Kidney (tissue), 14 donors: Measurements from ENCODE around the gene SATB1. TPM values are rescaled to one million over a fixed set of nuclear protein-coding genes. Genes with fewer than 3 reads are reported as not detected.
"Not testable (repeated sequence)": the region's sequence is repeated elsewhere in the genome, so short reads cannot be mapped to it uniquely, and the experiment has no call there.

Experiments
- DNase-seq, 5 donors: peaks; one replicate each; pipeline ENCODE4 v3.0.0-alpha.2; 2013 to 2020
- FAIRE-seq: peaks from 2 replicates; lab custom pipeline; 2012; peaks lifted over from hg19 to GRCh38; lab: Jason Lieb, UNC
- H3K27ac ChIP-seq, 2 donors: one replicate each; pipeline ENCODE4 v1.7.0; 2013; ENCODE audit warnings: low read depth in 2 of 2, low read length in 2 of 2, inconsistent platforms in 1 of 2
- H3K27me3 ChIP-seq: one replicate; pipeline ENCODE4 v1.7.1; 2013; ENCODE audit warnings: low read length, inconsistent platforms; ENCODE audit not compliant: control insufficient read depth, insufficient read depth
- H3K36me3 ChIP-seq, 3 donors: one replicate each; pipeline versions ENCODE4 v1.7.0 to v1.7.1; 2013; ENCODE audit warnings: low read length in 3 of 3, control low read depth in 1 of 3, inconsistent platforms in 1 of 3; ENCODE audit not compliant: insufficient read depth in 3 of 3, control insufficient read depth in 2 of 3
- H3K4me1 ChIP-seq, 3 donors: one replicate each; pipeline versions ENCODE4 v1.7.0 to v1.7.1; 2013; ENCODE audit warnings: low read length in 3 of 3, inconsistent platforms in 1 of 3, low read depth in 1 of 3; ENCODE audit not compliant: control insufficient read depth in 2 of 3, insufficient read depth in 2 of 3
- H3K4me3 ChIP-seq, 3 donors: one replicate each; pipeline versions ENCODE4 v1.7.0 to v1.8.1; 2013; ENCODE audit warnings: low read length in 3 of 3, control low read depth in 1 of 3, inconsistent platforms in 1 of 3
- H3K9ac ChIP-seq, 3 donors: one replicate each; pipeline versions ENCODE4 v1.7.0 to v1.7.1; 2013; ENCODE audit warnings: low read length in 3 of 3, control low read depth in 1 of 3, inconsistent platforms in 1 of 3
- H3K9me3 ChIP-seq, 3 donors: one replicate each; pipeline versions ENCODE4 v1.7.0 to v1.7.1; 2013; ENCODE audit warnings: low read length in 3 of 3, control low read depth in 1 of 3, inconsistent platforms in 1 of 3; ENCODE audit not compliant: control insufficient read depth in 2 of 3, insufficient read depth in 1 of 3
- CTCF ChIP-seq: IDR thresholded peaks from 3 replicates; pipeline ENCODE4 v1.5.1; 2012; ENCODE audit warnings: mild to moderate bottlenecking, moderate library complexity, borderline replicate concordance; ENCODE audit not compliant: insufficient read depth; ENCODE audit errors: extremely low read depth
- intact Hi-C: fragments of 100-400 bp; cut with DNase I; formaldehyde crosslinking; loops from one replicate; pipeline ENCODE4 v1.11.1; 2022
- polyA plus RNA-seq: library from polyadenylated mRNA; stranded (reverse); fragments of 350-450 nt; fragmentation: Illumina TruSeq; extraction: RNeasy Lipid Tissue Mini Kit (QIAGEN cat#74804); gene quantifications from one replicate; pipeline ENCODE4 v1.2.3, GENCODE V29; 2014; ENCODE audit warnings: low read depth, low replicate concordance; ENCODE audit not compliant: insufficient read depth
- total RNA-seq: library from RNA; stranded (reverse); fragmentation: NEBNext Ultra II Directional; extraction: Animal tissue kit (Norgen Biotek cat#: 25700); gene quantifications from one replicate; pipeline ENCODE4 v1.2.1, GENCODE V29; 2021
- donor health status: control.
- donor health status: control.
- donor health status: control.
- donor health status: control.
- donor health status: control.
- donor health status: DM: yes; HTN: yes; CAD: no.
- donor health status: Normal renal cell carcinoma (clear cell type).

SATB1 gene
- total and polyA plus RNA-seq, 2 donors from 2014 or later: 6.2 to 22.2 TPM

- no peaks in the 10 kb centered on the region for H3K9me3 ChIP-seq
- no peaks in the 10 kb centered on the region for H3K4me1 ChIP-seq
- no peak for FAIRE-seq
- intact Hi-C loops: no loop called here
- no peaks in the 10 kb centered on the region for H3K27me3 ChIP-seq
- H3K36me3 ChIP-seq: no peaks in the 10 kb centered on the region
- no peak overlapping the region for H3K4me3 ChIP-seq
- DNase-seq: no peak
- no peak overlapping the region for H3K27ac ChIP-seq
- no peak for TF ChIP-seq CTCF
- no peak overlapping the region for H3K9ac ChIP-seq
Measured at GRCh38 chr3:18337231-18337630, 87.9 kb downstream of the SATB1 start.

- TF ChIP-seq CTCF: no peak
- H3K4me1 ChIP-seq: no peaks in the 10 kb centered on the region
- DNase-seq (no peak), FAIRE-seq (no peak)
- H3K9me3 ChIP-seq: no peaks in the 10 kb centered on the region
- intact Hi-C loops: no loop called here
- no peak overlapping the region for H3K4me3 ChIP-seq
- no peak overlapping the region for H3K9ac ChIP-seq
- H3K36me3 ChIP-seq: no peaks in the 10 kb centered on the region
- no peak overlapping the region for H3K27ac ChIP-seq
- H3K27me3 ChIP-seq: no peaks in the 10 kb centered on the region
Measured at GRCh38 chr3:18334837-18335601, 90.1 kb downstream of the SATB1 start.

- intact Hi-C loops, FAIRE-seq, H3K36me3 ChIP-seq, H3K27ac ChIP-seq, H3K4me1 ChIP-seq, H3K9ac ChIP-seq, H3K27me3 ChIP-seq, H3K9me3 ChIP-seq: not testable (repeated sequence)
- H3K4me3 ChIP-seq: peak overlapping the region in 1 of 3 donors; percentile 41
- DNase-seq: peak in 1 of 5 donors; percentile 40
Measured at GRCh38 chr3:18330772-18331441, 94.2 kb downstream of the SATB1 start.

- Histone ChIP-seq H3K36me3 (no peaks in the 10 kb centered on the region), H3K27ac (no peak overlapping the region), H3K9ac (no peak overlapping the region), H3K9me3 (no peaks in the 10 kb centered on the region), H3K27me3 (no peaks in the 10 kb centered on the region), H3K4me1 (no peaks in the 10 kb centered on the region), H3K4me3 (no peak overlapping the region)
- FAIRE-seq (no peak), DNase-seq (no peak)
- intact Hi-C loops: no loop called here
- no peak for TF ChIP-seq CTCF
Measured at GRCh38 chr3:18308096-18308650, 117.0 kb downstream of the SATB1 start.
